NT2/D1 (cell line): Measurements from ENCODE around the gene ONECUT3.
A peak's percentile ranks its signal among the peaks of the same experiment; 100 is the strongest.

Source experiments
- DNase-seq: peaks from one replicate; pipeline ENCODE4 v3.0.0-alpha.2; 2011; ENCODE audit warnings: low read depth, low spot score
- H3K27me3 ChIP-seq: 2 replicates; pipeline ENCODE4 v1.6.0; 2011; ENCODE audit warnings: mild to moderate bottlenecking; ENCODE audit not compliant: insufficient read length, insufficient read depth
- H3K36me3 ChIP-seq: 2 replicates; pipeline ENCODE4 v1.6.1; 2011; ENCODE audit warnings: mild to moderate bottlenecking, low read length, mixed read lengths; ENCODE audit not compliant: insufficient read depth, insufficient read length
- H3K4me1 ChIP-seq: 2 replicates; pipeline ENCODE4 v1.5.1; 2011; ENCODE audit not compliant: insufficient read depth, insufficient read length
- H3K4me3 ChIP-seq: 2 replicates; pipeline ENCODE4 v1.5.1; 2011; ENCODE audit warnings: low read depth; ENCODE audit not compliant: insufficient read length
- H3K9ac ChIP-seq: 2 replicates; pipeline ENCODE4 v1.6.0; 2011; ENCODE audit warnings: low read depth; ENCODE audit not compliant: insufficient read length
- H3K9me3 ChIP-seq: 2 replicates; pipeline ENCODE4 v1.5.1; 2011; ENCODE audit warnings: mild to moderate bottlenecking, low read length; ENCODE audit not compliant: insufficient read depth
- SUZ12 ChIP-seq: IDR thresholded peaks from 2 replicates; pipeline ENCODE4 v1.6.1; 2011; ENCODE audit not compliant: insufficient read length, insufficient read depth; ENCODE audit errors: extremely low read depth
- YY1 ChIP-seq: IDR thresholded peaks from 2 replicates; pipeline ENCODE4 v1.6.1; 2011; ENCODE audit not compliant: insufficient read length, insufficient read depth
- ZNF274 ChIP-seq: IDR thresholded peaks from 2 replicates; pipeline ENCODE4 v1.6.1; 2011; ENCODE audit warnings: mild to moderate bottlenecking, low read depth, low read length

Gene ONECUT3

GRCh38 chr19:1742989-1743696 lies 10.2 kb upstream of the ONECUT3 start:
- Histone ChIP-seq H3K4me1 (peaks cover 25% of the 10 kb centered on the region), H3K9me3 (no peaks in the 10 kb centered on the region), H3K27me3 (peaks cover 26% of the 10 kb centered on the region), H3K36me3 (no peaks in the 10 kb centered on the region), H3K4me3 (no peak overlapping the region), H3K9ac (no peak overlapping the region)
- DNase-seq, result no peak
- no peak for TF ChIP-seq ZNF274

GRCh38 chr19:1744133-1744665 lies 9.1 kb upstream of the ONECUT3 start:
- Histone ChIP-seq H3K27me3 (peaks cover 37% of the 10 kb centered on the region), H3K4me3 (no peak overlapping the region)

GRCh38 chr19:1744822-1745563 lies 8.3 kb upstream of the ONECUT3 start:
- DNase-seq, result no peak
- Histone ChIP-seq H3K9ac (peak overlapping the region; percentile 64), H3K36me3 (no peaks in the 10 kb centered on the region), H3K4me1 (peaks cover 28% of the 10 kb centered on the region), H3K4me3 (peak overlapping the region; percentile 21), H3K9me3 (no peaks in the 10 kb centered on the region), H3K27me3 (peaks cover 44% of the 10 kb centered on the region)
- TF ChIP-seq YY1, result no peak
- TF ChIP-seq ZNF274, result no peak
- no peak for TF ChIP-seq SUZ12

More at GRCh38 chr19:1744133-1744665, 9.1 kb upstream of the ONECUT3 start:
- TF ChIP-seq ZNF274, result no peak
- no peak for DNase-seq
- H3K9me3 ChIP-seq, result no peaks in the 10 kb centered on the region
- H3K9ac ChIP-seq, result peak overlapping the region; percentile 42
- peaks cover 27% of the 10 kb centered on the region for H3K4me1 ChIP-seq
- H3K36me3 ChIP-seq, result no peaks in the 10 kb centered on the region

GRCh38 chr19:1745589-1746031 lies 7.7 kb upstream of the ONECUT3 start:
- peaks cover 48% of the 10 kb centered on the region for H3K27me3 ChIP-seq
- TF ChIP-seq ZNF274, result no peak
- peak overlapping the region; percentile 21 for H3K4me3 ChIP-seq
- no peaks in the 10 kb centered on the region for H3K9me3 ChIP-seq
- DNase-seq, result no peak
- H3K9ac ChIP-seq, result peak overlapping the region; percentile 26
- H3K4me1 ChIP-seq, result peaks cover 33% of the 10 kb centered on the region
- H3K36me3 ChIP-seq, result no peaks in the 10 kb centered on the region

GRCh38 chr19:1746401-1747284 lies 6.7 kb upstream of the ONECUT3 start:
- no peak for TF ChIP-seq SUZ12
- TF ChIP-seq ZNF274, result no peak
- TF ChIP-seq YY1, result no peak
- Histone ChIP-seq H3K36me3 (no peaks in the 10 kb centered on the region), H3K9me3 (no peaks in the 10 kb centered on the region), H3K9ac (peak overlapping the region; percentile 57), H3K4me1 (peaks cover 35% of the 10 kb centered on the region), H3K4me3 (no peak overlapping the region), H3K27me3 (peaks cover 58% of the 10 kb centered on the region)
- DNase-seq, result no peak

- DNase-seq, result peak; percentile 44
- peak overlapping the region; percentile 67 for H3K9ac ChIP-seq
- H3K4me3 ChIP-seq, result peak overlapping the region; percentile 37
- no peaks in the 10 kb centered on the region for H3K36me3 ChIP-seq
- TF ChIP-seq YY1, result no peak
- TF ChIP-seq ZNF274, result no peak
- no peak for TF ChIP-seq SUZ12
- H3K4me1 ChIP-seq, result peaks cover 35% of the 10 kb centered on the region
- peaks cover 67% of the 10 kb centered on the region for H3K27me3 ChIP-seq
- H3K9me3 ChIP-seq, result no peaks in the 10 kb centered on the region
Measured at GRCh38 chr19:1747285-1748114, 5.8 kb upstream of the ONECUT3 start.
